ENCODE results near the gene ZNF532. TPM values are rescaled to one million over a fixed set of nuclear protein-coding genes. Genes with fewer than 3 reads are reported as not detected.

The ZNF532 gene
- total RNA-seq, 4 donors from 2014 or later: 54.7 to 124 (median 91.2) TPM

GRCh38 chr18:58866066-58866772 is 1.5 kb downstream of the ZNF532 start:
- H3K4me3 ChIP-seq: peak overlapping the region in 2 of 4 donors; percentile 19 to 68
- in situ Hi-C loops (cut with MboI; ENCODE audit: low sequenced_read_pairs in 4 of 4): no loop called here

GRCh38 chr18:58866773-58867150 is 2.1 kb downstream of the ZNF532 start:
- DNase-seq (no peak), ATAC-seq (no peak)
- TF ChIP-seq CTCF (IDR thresholded peaks at IDR 0.05 in 4 of 5, conservative IDR thresholded peaks at IDR 0.05 in 1 of 5) (no peak), POLR2A (IDR thresholded peaks at IDR 0.05) (no peak)
- intact Hi-C loops (cut with DNase I; ENCODE audit: low total_unique reads) (loop anchor here (5.0 kb wide), 2 partner anchors 84 to 191 kb away; no protein-coding TSS in a partner anchor), in situ Hi-C loops (cut with MboI; ENCODE audit: low sequenced_read_pairs in 4 of 4) (no loop called here)
- Histone ChIP-seq H3K9me3 (no peaks in the 10 kb centered on the region), H3K4me1 (peaks cover 76 to 80% of the 10 kb centered on the region in 2 donors), H3K36me3 (peaks cover 0 to 20% of the 10 kb centered on the region in 2 donors), H3K27me3 (no peaks in the 10 kb centered on the region), H3K4me3 (peak overlapping the region in 2 of 4 donors; percentile 19 to 68), H3K27ac (peak overlapping the region; percentile 93 to 97 (median 96))

More at GRCh38 chr18:58866066-58866772, 1.5 kb downstream of the ZNF532 start:
- peaks cover 76 to 80% of the 10 kb centered on the region in 2 donors for H3K4me1 ChIP-seq
- TF ChIP-seq CTCF (IDR thresholded peaks at IDR 0.05 in 4 of 5, conservative IDR thresholded peaks at IDR 0.05 in 1 of 5) (no peak), POLR2A (IDR thresholded peaks at IDR 0.05) (no peak)
- no peak for ATAC-seq
- H3K27me3 ChIP-seq: no peaks in the 10 kb centered on the region
- H3K9me3 ChIP-seq: no peaks in the 10 kb centered on the region
- no peak for DNase-seq
- intact Hi-C loops (cut with DNase I; ENCODE audit: low total_unique reads): loop anchor here (5.0 kb wide), 2 partner anchors 84 to 191 kb away; no protein-coding TSS in a partner anchor
- H3K27ac ChIP-seq: peak overlapping the region; percentile 93 to 97 (median 96)
- peaks cover 0 to 20% of the 10 kb centered on the region in 2 donors for H3K36me3 ChIP-seq

- in situ Hi-C loops (cut with MboI; ENCODE audit: low sequenced_read_pairs in 4 of 4): no loop called here
- no peaks in the 10 kb centered on the region for H3K27me3 ChIP-seq
- peak overlapping the region; percentile 93 to 97 (median 96) for H3K27ac ChIP-seq
- ATAC-seq (no peak), DNase-seq (no peak)
- H3K4me1 ChIP-seq: peaks cover 70 to 73% of the 10 kb centered on the region in 2 donors
- H3K36me3 ChIP-seq: peaks cover 0 to 20% of the 10 kb centered on the region in 2 donors
- intact Hi-C loops (cut with DNase I; ENCODE audit: low total_unique reads): loop anchor here (5.0 kb wide), 2 partner anchors 85 to 190 kb away; no protein-coding TSS in a partner anchor
- H3K4me3 ChIP-seq: peak overlapping the region in 2 of 4 donors; percentile 3 to 22
- no peak for TF ChIP-seq CTCF (IDR thresholded peaks at IDR 0.05 in 4 of 5, conservative IDR thresholded peaks at IDR 0.05 in 1 of 5)
- TF ChIP-seq POLR2A (IDR thresholded peaks at IDR 0.05): no peak
- no peaks in the 10 kb centered on the region for H3K9me3 ChIP-seq
These were observed 2.7 kb downstream of the ZNF532 start for GRCh38 chr18:58867281-58867961.

- in situ Hi-C loops (cut with MboI; ENCODE audit: low sequenced_read_pairs in 4 of 4) (no loop called here), intact Hi-C loops (cut with DNase I; ENCODE audit: low total_unique reads) (loop anchor here (5.0 kb wide), 2 partner anchors 86 to 189 kb away; no protein-coding TSS in a partner anchor)
- H3K27ac ChIP-seq: peak overlapping the region; percentile 93 to 97 (median 96)
These were observed 3.8 kb downstream of the ZNF532 start for GRCh38 chr18:58868440-58868839.

More at GRCh38 chr18:58868440-58868839, 3.8 kb downstream of the ZNF532 start:
- DNase-seq (no peak), ATAC-seq (no peak)
- no peaks in the 10 kb centered on the region for H3K9me3 ChIP-seq
- peaks cover 0 to 27% of the 10 kb centered on the region in 2 donors for H3K36me3 ChIP-seq
- H3K4me1 ChIP-seq: peaks cover 70 to 73% of the 10 kb centered on the region in 2 donors
- TF ChIP-seq POLR2A (IDR thresholded peaks at IDR 0.05): no peak
- no peak for TF ChIP-seq CTCF (IDR thresholded peaks at IDR 0.05 in 4 of 5, conservative IDR thresholded peaks at IDR 0.05 in 1 of 5)
- no peak overlapping the region for H3K4me3 ChIP-seq
- H3K27me3 ChIP-seq: no peaks in the 10 kb centered on the region

All from gastrocnemius medialis (tissue), 4 donors.